Ectodermal cell (in vitro differentiated cells): ENCODE measurements around the gene DNAI1.
"Not testable (repeated sequence)": the region's sequence is repeated elsewhere in the genome, so short reads cannot be mapped to it uniquely, and the experiment has no call there.

Experiments used
- H3K27ac ChIP-seq: 2 replicates; pipeline ENCODE4 v1.7.0; 2013; ENCODE audit warnings: mild to moderate bottlenecking, low read depth, low read length; ENCODE audit not compliant: insufficient read depth, poor library complexity, severe bottlenecking
- H3K27me3 ChIP-seq: 2 replicates; pipeline ENCODE4 v1.7.0; 2013; ENCODE audit warnings: mild to moderate bottlenecking, low read length; ENCODE audit not compliant: insufficient read depth, control insufficient read depth, poor library complexity, severe bottlenecking
- H3K36me3 ChIP-seq: one replicate; pipeline ENCODE4 v1.7.0; 2013; ENCODE audit warnings: low read length; ENCODE audit not compliant: control insufficient read depth, insufficient read depth
- H3K4me1 ChIP-seq: one replicate; pipeline ENCODE4 v1.7.0; 2013; ENCODE audit warnings: low read length; ENCODE audit not compliant: control insufficient read depth, insufficient read depth
- H3K4me3 ChIP-seq: 2 replicates; pipeline ENCODE4 v1.7.0; 2013; ENCODE audit warnings: low read depth, low read length, control low read depth; ENCODE audit not compliant: insufficient read depth
- H3K9me3 ChIP-seq: 2 replicates; pipeline ENCODE4 v1.7.0; 2013; ENCODE audit warnings: mild to moderate bottlenecking, low read length, moderate library complexity; ENCODE audit not compliant: control insufficient read depth
- WGBS, 2 experiments: methylation state at CpG; one replicate each; pipeline ENCODE4 v1.1.7; 2013; ENCODE audit warnings: missing lambda C conversion rate in 2 of 2; 5-methylcytosine and 5-hydroxymethylcytosine counted together

Gene DNAI1

GRCh38 chr9:34526026-34526425 is 67.4 kb downstream of the DNAI1 start:
- no peaks in the 10 kb centered on the region for H3K36me3 ChIP-seq
- H3K4me1 ChIP-seq, result no peaks in the 10 kb centered on the region
- no peak overlapping the region for H3K4me3 ChIP-seq
- 90 to 91% methylated on average over 2 of the region's 2 CpGs for WGBS, 2 experiments
- no peak overlapping the region for H3K27ac ChIP-seq
- no peaks in the 10 kb centered on the region for H3K9me3 ChIP-seq
- H3K27me3 ChIP-seq, result peaks cover 13% of the 10 kb centered on the region

- not testable (repeated sequence) for H3K4me3 ChIP-seq, H3K9me3 ChIP-seq, H3K27ac ChIP-seq, H3K36me3 ChIP-seq, H3K27me3 ChIP-seq, H3K4me1 ChIP-seq
- WGBS, 2 experiments, result 82 to 90% methylated on average over 8 of the region's 8 CpGs
These were observed 73.4 kb downstream of the DNAI1 start for GRCh38 chr9:34532041-34532440.

DNA sequence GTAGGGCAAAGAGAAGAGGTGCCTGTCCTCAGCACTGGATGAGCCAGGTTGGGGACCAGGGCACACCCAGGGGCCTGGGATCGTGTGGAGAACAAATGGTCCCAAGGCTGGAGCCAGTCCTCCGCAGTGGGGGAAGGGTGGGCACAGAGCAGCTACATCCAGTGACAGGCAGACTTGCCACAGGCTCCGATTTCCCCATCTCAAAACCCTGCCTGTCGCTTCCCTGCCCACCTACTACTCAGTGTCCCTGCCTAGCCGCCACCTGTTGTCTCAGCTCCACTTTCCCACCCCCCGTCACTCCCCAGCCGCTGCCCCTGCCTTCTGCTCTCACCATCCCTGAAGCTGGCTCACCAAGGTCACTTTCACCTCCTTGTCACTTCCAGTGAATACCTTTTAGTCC is 78.1 kb downstream of the DNAI1 start:
- H3K4me1 ChIP-seq, result no peaks in the 10 kb centered on the region
- H3K9me3 ChIP-seq, result no peaks in the 10 kb centered on the region
- H3K27me3 ChIP-seq, result no peaks in the 10 kb centered on the region
- no peak overlapping the region for H3K4me3 ChIP-seq
- H3K36me3 ChIP-seq, result no peaks in the 10 kb centered on the region
- 67 to 74% methylated on average over 7 of the region's 7 CpGs for WGBS, 2 experiments
- no peak overlapping the region for H3K27ac ChIP-seq

DNA sequence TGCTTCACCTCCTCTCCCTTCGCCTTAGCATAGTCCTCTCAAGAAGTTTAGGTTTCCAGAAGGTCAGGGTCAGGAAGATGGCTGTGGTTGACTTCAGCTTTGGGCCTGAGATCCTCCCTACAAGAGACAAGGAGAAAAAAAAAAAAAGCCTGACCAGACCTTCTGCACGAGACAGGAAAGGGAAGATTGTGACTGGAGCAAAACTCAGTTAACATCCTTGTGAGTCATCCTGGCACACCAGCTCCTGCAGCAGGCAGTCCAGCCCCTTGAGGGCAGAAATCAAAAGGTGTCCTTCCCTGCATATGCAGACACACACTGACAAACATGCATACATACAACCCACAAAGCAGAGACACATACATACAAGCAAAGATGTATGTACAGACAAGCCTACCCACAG is 82.2 kb downstream of the DNAI1 start:
- no peak overlapping the region for H3K27ac ChIP-seq
- no peaks in the 10 kb centered on the region for H3K27me3 ChIP-seq
- H3K4me3 ChIP-seq, result no peak overlapping the region
- WGBS, 2 experiments, result 81 to 90% methylated on average over 2 of the region's 2 CpGs
- H3K36me3 ChIP-seq, result no peaks in the 10 kb centered on the region
- H3K4me1 ChIP-seq, result no peaks in the 10 kb centered on the region
- H3K9me3 ChIP-seq, result no peaks in the 10 kb centered on the region

DNA sequence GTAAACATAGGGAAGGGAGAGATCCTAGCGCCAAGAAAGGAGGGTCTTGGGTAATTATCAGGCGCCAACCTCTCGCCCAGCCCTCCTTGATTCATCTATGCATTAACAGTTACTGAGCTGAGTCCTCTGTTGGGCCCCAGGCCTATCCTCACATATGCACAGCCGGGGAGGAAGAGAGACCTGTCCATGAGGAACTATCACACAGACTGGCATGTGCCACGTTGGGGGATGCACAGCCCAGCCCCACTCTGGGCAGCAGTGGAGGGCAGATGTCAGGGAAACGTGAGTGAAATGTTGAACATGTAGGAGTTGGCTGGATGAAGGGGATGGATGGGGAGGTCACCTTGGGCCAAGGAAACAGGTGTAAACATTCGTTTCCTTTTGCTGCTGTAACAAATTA is 82.9 kb downstream of the DNAI1 start:
- H3K4me1 ChIP-seq, result no peaks in the 10 kb centered on the region
- no peaks in the 10 kb centered on the region for H3K9me3 ChIP-seq
- H3K27ac ChIP-seq, result no peak overlapping the region
- H3K27me3 ChIP-seq, result no peaks in the 10 kb centered on the region
- H3K36me3 ChIP-seq, result no peaks in the 10 kb centered on the region
- 89 to 94% methylated on average over 7 of the region's 7 CpGs for WGBS, 2 experiments
- no peak overlapping the region for H3K4me3 ChIP-seq

- WGBS, 2 experiments, result 83 to 84% methylated on average over 5 of the region's 5 CpGs
- Histone ChIP-seq H3K4me3 (no peak overlapping the region), H3K9me3 (no peaks in the 10 kb centered on the region)
These were observed 85.4 kb downstream of the DNAI1 start for GRCh38 chr9:34544035-34544434.

GRCh38 chr9:34545497-34545896 is 86.9 kb downstream of the DNAI1 start:
- 91% methylated on average over 6 of the region's 6 CpGs for WGBS, 2 experiments
- Histone ChIP-seq H3K9me3 (no peaks in the 10 kb centered on the region), H3K4me1 (peaks cover 3% of the 10 kb centered on the region)

More at GRCh38 chr9:34544035-34544434, 85.4 kb downstream of the DNAI1 start:
- H3K27me3 ChIP-seq, result no peaks in the 10 kb centered on the region
- no peaks in the 10 kb centered on the region for H3K36me3 ChIP-seq
- peaks cover 3% of the 10 kb centered on the region for H3K4me1 ChIP-seq
- H3K27ac ChIP-seq, result no peak overlapping the region

DNA sequence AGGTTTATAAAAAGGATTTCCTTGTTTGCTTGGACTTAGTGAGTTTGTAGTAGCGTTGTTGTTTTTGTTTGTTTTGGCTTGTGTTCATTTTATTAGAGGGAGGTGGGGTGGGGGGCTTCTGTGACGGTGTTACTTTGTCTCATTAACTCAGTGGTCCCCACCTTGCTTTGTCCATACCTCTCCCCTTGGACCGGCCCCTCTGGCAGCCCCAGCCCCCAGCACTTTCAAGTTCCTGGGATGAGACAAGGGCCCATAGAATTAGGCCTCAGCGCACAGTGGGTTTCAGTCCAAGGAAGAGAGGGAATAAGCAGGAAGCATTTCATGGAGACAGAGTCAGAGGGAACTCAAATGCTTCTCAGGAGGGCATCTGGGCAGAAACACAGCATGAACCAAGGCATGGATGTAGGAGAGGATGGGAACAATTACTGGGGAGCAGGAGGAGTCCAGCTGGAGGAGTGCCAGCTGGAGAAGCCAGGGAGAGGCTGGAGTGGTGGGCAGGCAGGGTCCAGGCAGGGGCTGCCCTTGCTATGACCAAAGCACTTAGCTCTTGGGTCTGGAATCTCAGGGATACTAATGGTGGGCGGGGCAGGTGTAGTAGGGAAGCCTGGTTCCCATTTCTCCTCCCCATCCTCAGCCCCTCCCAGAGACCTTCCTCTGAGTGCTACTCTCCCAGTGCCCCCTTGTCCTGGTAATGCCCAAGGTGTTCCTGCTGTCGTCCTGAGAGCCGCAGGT is 87.7 kb downstream of the DNAI1 start:
- H3K27ac ChIP-seq, result no peak overlapping the region
- no peaks in the 10 kb centered on the region for H3K36me3 ChIP-seq
- no peaks in the 10 kb centered on the region for H3K27me3 ChIP-seq
- peaks cover 3% of the 10 kb centered on the region for H3K4me1 ChIP-seq
- 90 to 93% methylated on average over 7 of the region's 7 CpGs for WGBS, 2 experiments
- no peak overlapping the region for H3K4me3 ChIP-seq
- no peaks in the 10 kb centered on the region for H3K9me3 ChIP-seq

More at GRCh38 chr9:34545497-34545896, 86.9 kb downstream of the DNAI1 start:
- no peak overlapping the region for H3K27ac ChIP-seq
- H3K27me3 ChIP-seq, result no peaks in the 10 kb centered on the region
- H3K36me3 ChIP-seq, result no peaks in the 10 kb centered on the region
- H3K4me3 ChIP-seq, result no peak overlapping the region

DNA sequence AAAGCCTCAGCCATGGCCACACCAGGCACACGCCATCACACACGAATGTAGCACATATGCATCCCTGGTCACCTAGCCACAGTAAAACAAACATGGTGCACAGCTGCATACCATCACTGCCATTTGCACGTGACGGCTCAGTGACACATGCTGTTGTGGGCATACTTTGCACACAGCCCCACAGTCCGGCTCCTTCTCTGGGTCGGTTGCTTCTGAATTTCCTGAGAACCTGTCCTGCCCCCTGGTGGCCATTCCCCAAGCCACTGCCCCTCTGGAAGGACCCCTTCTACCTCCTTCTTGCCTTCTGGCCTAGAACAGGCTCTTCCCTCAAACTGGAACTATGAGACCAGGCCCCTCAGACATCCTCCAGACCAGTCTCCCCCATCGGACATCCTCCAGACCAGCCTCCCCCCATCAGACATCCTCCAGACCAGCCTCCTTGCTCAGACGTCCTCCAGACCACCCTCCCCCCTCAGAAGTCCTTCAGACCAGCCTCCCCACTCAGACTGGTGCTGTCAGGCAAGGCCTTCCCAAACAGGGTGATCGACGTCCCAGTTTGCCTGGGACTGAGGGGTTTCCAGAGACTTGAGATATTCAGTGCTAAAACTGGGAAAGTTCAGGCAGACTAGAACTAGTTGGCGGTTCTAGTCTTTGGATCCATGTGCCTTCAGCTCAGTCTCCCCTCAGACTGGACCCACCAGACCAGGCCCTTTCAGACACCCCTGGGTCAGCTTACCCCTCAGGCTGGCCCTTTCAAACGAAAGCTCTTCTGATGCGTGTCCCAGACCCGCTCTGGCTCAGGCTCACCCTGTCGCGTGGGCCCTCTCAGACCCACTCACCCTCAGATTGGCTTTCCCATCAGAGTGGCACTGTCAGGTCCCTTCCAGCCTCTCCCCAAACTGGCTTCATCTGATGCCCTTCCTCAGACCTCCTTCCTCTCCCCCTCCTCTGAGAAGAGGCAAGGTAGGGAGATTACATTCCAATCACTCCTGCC is 88.5 kb downstream of the DNAI1 start:
- peaks cover 3% of the 10 kb centered on the region for H3K4me1 ChIP-seq
- no peak overlapping the region for H3K4me3 ChIP-seq
- no peak overlapping the region for H3K27ac ChIP-seq
- WGBS, 2 experiments, result 74 to 75% methylated on average over 16 of the region's 16 CpGs
- H3K36me3 ChIP-seq, result peaks cover 6% of the 10 kb centered on the region
- H3K9me3 ChIP-seq, result no peaks in the 10 kb centered on the region
- no peaks in the 10 kb centered on the region for H3K27me3 ChIP-seq

- WGBS, 2 experiments, result 25 to 26% methylated on average over 13 of the region's 13 CpGs
- Histone ChIP-seq H3K4me1 (peaks cover 3% of the 10 kb centered on the region), H3K27ac (no peak overlapping the region)
These were observed 89.5 kb downstream of the DNAI1 start for GRCh38 chr9:34547960-34548611.

More at GRCh38 chr9:34547960-34548611, 89.5 kb downstream of the DNAI1 start:
- Histone ChIP-seq H3K27me3 (no peaks in the 10 kb centered on the region), H3K36me3 (peaks cover 16% of the 10 kb centered on the region), H3K9me3 (no peaks in the 10 kb centered on the region), H3K4me3 (no peak overlapping the region)
